Posterior vena cava (tissue), 2 donors: ENCODE data around the gene ASXL2. TPM values are rescaled to one million over a fixed set of nuclear protein-coding genes. Genes with fewer than 3 reads are reported as not detected.
"Not testable (repeated sequence)": the region's sequence is repeated elsewhere in the genome, so short reads cannot be mapped to it uniquely, and the experiment has no call there.

Experiments
- DNase-seq: peaks from one replicate; pipeline ENCODE4 v3.0.0-alpha.2; 2020; ENCODE audit warnings: low spot score
- intact Hi-C, 2 donors: fragments of 100-400 bp; cut with DNase I; formaldehyde crosslinking; loops; one replicate each; pipeline versions ENCODE4 v1.14.1 to v1.14.2; 2022 to 2023
- total RNA-seq, 2 donors: library from RNA; stranded (reverse); fragmentation: NEBNext Ultra II Directional; extraction: Animal tissue kit (Norgen Biotek cat#: 25700); gene quantifications; one replicate each; pipeline ENCODE4 v1.2.1, GENCODE V29; 2021
- donor health status: DM: yes; HTN: yes; CAD: no.
- donor health status: DM: yes; HTN: yes; CAD: no.

Gene ASXL2
- total RNA-seq, 2 donors from 2014 or later: 24.1 to 29.2 TPM

DNA sequence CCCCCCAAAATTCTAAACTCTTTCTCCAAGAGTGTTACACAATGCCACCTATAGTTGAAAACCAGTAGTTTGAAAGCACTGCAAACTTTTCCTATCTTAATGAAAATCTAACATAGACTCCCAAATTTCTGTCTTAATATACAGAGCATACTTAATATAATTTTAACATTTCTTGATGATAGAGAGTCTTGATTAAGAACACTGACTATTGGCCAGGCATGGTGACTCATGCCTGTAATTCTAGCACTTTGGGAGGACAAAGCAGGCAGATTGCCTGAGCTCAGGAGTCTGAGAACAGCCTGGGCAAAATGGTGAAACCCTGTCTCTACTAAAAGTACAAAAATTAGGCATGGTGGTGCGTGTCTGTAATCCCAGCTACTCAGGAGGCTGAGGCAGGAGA lies 34.2 kb downstream of the ASXL2 start:
- DNase-seq: no peak
- intact Hi-C loops: no loop called here

GRCh38 chr2:25842155-25842554 lies 36.1 kb downstream of the ASXL2 start:
- intact Hi-C loops: no loop called here
- no peak for DNase-seq

GRCh38 chr2:25838152-25838756 lies 40.0 kb downstream of the ASXL2 start:
- intact Hi-C loops: no loop called here
- DNase-seq: no peak

- intact Hi-C loops: no loop called here
- DNase-seq: no peak
Observed at GRCh38 chr2:25835906-25836305, 42.4 kb downstream of the ASXL2 start.

DNA sequence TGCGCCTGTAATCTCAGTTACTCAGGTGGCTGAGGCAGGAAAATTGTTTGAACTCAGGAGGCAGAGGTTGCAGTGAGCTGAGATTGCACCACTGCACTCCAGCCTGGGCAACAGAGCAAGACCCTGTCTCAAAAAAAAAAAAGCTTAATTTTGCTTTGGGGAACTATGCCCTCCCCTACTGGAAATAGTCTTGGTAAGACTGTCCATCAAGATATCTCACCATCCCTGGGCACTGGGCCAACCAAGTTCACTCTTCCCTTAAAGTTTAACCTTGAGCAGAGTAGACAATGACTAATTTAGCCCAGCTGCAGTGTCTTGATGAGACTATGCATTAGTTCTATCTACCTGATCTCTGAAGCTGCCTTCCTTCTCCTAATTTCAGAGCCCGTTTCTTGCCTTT lies 44.7 kb downstream of the ASXL2 start:
- no peak for DNase-seq
- intact Hi-C loops: no loop called here

- intact Hi-C loops: no loop called here
- no peak for DNase-seq
Observed at GRCh38 chr2:25832897-25833296, 45.4 kb downstream of the ASXL2 start.

GRCh38 chr2:25831746-25832449 lies 46.4 kb downstream of the ASXL2 start:
- intact Hi-C loops: no loop called here

GRCh38 chr2:25829828-25830227 lies 48.5 kb downstream of the ASXL2 start:
- intact Hi-C loops: no loop called here

More at GRCh38 chr2:25831746-25832449, 46.4 kb downstream of the ASXL2 start:
- DNase-seq: no peak

DNA sequence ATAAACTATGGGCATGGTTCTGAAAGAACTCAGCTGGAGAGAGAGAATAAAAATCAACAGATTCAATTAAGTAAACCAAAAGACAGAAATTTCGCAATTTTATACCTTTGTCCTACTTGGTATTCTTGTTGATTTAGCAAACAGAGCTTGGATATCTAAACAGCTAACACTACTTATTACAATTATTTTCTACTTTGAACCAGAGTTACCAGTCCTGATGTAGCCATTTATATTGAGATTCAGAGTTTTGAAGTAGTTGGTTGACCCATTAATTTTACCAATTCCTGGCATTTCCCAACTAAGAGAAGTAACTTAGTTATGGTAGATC lies 48.9 kb downstream of the ASXL2 start:
- intact Hi-C loops: no loop called here
- DNase-seq: no peak

More at GRCh38 chr2:25829828-25830227, 48.5 kb downstream of the ASXL2 start:
- no peak for DNase-seq

DNA sequence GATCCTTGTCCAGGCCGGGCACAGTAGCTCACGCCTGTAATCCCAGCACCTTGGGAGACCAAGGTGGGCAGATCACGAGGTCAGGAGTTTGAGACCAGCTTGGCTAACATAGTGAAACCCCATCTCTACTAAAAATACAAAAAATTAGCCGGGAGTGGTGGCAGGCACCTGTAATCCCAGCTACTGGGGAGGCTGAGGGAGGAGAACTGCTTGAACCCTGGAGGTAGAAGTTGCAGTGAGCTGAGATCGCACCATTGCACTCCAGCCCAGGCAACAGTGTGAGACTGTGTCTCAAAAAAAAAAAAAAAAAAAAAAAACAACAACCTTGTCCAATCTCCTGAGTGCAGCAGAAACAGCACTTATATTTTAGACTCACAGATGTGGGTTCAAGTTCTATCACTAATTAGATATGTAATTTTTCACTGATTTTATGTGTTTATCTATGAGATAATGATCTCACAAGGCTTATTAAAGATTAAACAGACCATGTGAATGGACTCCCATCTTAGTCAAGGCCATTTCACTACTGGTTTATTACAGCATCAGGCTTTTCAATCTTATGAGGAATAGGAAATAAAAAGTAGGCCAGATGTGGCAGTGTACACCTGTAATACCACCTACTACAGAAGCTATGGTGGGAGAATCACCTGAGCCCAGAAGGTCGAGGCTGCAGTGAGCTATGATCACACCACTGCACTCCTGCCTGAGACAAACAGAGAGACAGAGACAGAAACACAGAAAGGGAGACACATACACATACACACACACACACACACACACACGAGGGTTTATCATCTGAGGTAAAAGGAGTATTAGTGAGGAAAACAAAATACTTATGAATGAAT lies 49.5 kb downstream of the ASXL2 start:
- intact Hi-C loops, DNase-seq: not testable (repeated sequence)

GRCh38 chr2:25825238-25825637 lies 53.0 kb downstream of the ASXL2 start:
- intact Hi-C loops: no loop called here
- no peak for DNase-seq

- intact Hi-C loops: no loop called here
- no peak for DNase-seq
Observed at GRCh38 chr2:25824718-25825117, 53.6 kb downstream of the ASXL2 start.

DNA sequence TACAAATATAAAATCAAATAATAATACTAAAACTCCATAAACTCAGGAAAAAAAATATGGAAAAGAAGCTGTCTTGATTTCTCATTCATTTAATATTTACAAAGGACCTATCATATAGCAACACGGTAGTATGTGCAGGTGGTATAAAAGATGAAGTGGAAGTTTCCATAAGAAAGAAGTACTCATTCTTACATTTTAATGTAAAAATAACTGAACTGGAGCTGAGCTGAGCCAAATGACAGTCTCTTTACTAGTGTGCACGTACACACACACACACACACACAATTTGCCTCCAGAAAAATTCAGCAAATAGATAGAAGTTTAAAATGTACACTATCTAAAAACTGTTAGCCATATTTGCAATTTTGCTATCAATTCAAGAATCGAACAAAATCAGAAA lies 54.1 kb downstream of the ASXL2 start:
- intact Hi-C loops: no loop called here
- DNase-seq: no peak

- DNase-seq: peak; percentile 84
- intact Hi-C loops: no loop called here
Observed at GRCh38 chr2:25822190-25823117, 55.8 kb downstream of the ASXL2 start.

DNA sequence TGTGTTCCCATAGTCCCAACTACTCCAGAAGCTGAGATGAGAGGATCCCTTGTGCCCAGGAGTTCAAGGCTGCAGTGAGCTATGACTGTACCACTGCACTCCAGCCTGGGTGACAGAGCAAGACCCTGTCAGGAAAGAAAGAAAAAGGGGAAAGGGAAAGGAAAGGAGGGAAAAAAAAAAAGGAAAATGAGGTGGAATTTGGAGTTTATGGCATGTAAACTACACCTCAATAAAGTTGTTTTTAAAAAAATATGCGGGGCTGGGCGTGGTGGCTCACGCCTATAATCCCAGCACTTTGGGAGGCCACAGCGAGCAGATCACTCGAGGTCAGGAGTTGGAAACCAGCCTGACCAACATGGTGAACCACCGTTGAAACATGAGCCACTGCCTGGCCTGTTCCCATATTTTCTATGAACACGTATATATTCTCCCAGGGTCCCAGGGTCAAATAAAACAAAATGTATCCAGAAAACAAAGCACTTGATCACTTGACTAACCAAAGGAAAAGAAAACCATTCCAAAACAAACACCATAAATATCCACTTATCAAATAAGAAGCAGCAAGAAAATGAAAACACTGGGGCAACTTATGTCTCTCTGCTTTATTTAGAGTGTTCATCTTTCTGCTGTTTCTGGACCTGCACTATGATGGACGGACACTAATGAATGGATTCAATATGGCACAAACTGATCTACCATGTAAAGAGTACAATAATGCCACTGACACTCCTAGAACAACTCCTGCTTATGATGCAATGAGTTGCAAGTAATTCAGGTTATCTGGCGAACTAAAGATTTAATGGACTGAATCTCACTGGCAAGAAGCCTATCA lies 56.8 kb downstream of the ASXL2 start:
- no peak for DNase-seq
- intact Hi-C loops: no loop called here

DNA sequence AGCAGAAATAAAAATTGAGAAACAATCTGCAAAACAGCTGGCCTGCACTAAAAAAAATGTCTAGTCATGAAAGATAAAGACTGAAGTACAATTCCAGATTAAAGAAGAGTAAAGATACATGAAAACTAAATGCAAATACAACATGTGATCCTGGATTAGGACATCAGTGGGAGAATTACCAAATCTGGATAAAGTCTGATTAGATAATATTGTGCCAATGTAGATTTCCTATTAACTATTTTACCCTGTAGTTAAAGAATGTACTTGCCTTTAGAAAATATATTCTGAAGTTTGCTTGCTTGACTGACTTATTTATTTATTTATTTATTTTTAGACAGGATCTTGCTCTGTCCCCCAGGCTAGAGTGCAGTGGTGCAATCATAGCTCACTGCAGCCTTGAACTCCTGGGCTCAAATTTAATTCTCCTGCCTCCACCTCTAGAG lies 58.7 kb downstream of the ASXL2 start:
- intact Hi-C loops: no loop called here

DNA sequence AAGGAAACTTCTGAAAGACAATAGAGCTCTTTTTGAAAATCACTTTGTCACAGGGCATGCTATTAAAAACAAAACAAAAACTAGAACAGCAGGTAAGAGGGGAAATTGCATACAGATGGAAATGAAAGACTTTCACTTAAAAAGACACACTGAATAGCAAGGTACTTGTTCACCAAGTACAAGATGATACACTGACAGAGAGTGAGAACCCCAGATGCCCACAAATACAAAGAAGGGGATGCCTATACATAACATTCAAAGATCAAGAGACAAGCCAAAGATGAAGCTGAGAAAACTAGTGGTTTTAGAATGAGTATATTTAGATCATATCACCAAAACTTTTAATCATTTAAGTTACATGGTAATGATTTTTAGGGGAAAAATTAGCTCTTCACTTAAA lies 60.7 kb downstream of the ASXL2 start:
- no peak for DNase-seq
- intact Hi-C loops: no loop called here

More for the DNA sequence above, 58.7 kb downstream of the ASXL2 start:
- DNase-seq: no peak

DNA sequence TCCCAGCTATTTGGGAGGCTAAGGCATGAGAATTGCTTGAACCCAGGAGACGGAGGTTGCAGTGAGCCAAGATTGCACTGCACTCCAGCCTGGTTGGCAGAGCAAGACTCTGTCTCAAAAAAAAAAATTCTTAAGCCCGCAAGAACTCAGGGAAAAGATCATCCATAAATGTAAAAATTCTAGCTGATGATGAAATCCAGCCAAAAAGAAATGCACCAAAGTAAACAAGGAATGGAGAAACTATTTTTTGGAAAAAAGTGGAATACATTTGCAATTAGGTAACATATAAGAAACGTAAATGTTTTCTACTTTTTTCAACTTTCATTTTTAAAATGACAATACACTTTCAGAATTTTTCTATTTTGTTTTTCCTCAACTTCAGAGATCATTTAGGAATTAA lies 61.3 kb downstream of the ASXL2 start:
- intact Hi-C loops: no loop called here
- DNase-seq: no peak
